Trophoblast cell (in vitro differentiated cells and primary cell): ENCODE measurements around the gene MYO16.
"Not testable (repeated sequence)": the region's sequence is repeated elsewhere in the genome, so short reads cannot be mapped to it uniquely, and the experiment has no call there.

ENCODE experiments used
- DNase-seq, 2 donors: peaks; one replicate each; pipeline ENCODE4 v3.0.0-alpha.2; 2016
- H2AFZ ChIP-seq: 2 replicates; pipeline ENCODE4 v1.6.1; 2013; ENCODE audit warnings: low read length, moderate library complexity, mild to moderate bottlenecking; ENCODE audit not compliant: insufficient read depth, poor library complexity
- H2AK5ac ChIP-seq: 2 replicates; pipeline ENCODE4 v1.6.1; 2013; ENCODE audit warnings: mild to moderate bottlenecking, low read length
- H2BK120ac ChIP-seq: 2 replicates; pipeline ENCODE4 v1.6.1; 2013; ENCODE audit warnings: low read length, mild to moderate bottlenecking, moderate library complexity; ENCODE audit not compliant: insufficient read depth, poor library complexity
- H2BK12ac ChIP-seq: 2 replicates; pipeline ENCODE4 v1.6.1; 2013; ENCODE audit warnings: mild to moderate bottlenecking, low read length, moderate library complexity
- H2BK5ac ChIP-seq: 2 replicates; pipeline ENCODE4 v1.6.1; 2013; ENCODE audit warnings: low read length, low read depth, moderate library complexity, mild to moderate bottlenecking; ENCODE audit not compliant: poor library complexity
- H3K14ac ChIP-seq: 2 replicates; pipeline ENCODE4 v1.6.1; 2013; ENCODE audit warnings: mild to moderate bottlenecking, low read length
- H3K18ac ChIP-seq: 2 replicates; pipeline ENCODE4 v1.6.1; 2013; ENCODE audit warnings: mild to moderate bottlenecking, low read length
- H3K23ac ChIP-seq: 2 replicates; pipeline ENCODE4 v1.6.1; 2013; ENCODE audit warnings: low read length
- H3K27ac ChIP-seq: 2 replicates; pipeline ENCODE4 v1.5.1; 2013; ENCODE audit warnings: low read depth, mild to moderate bottlenecking, inconsistent platforms, low read length, moderate library complexity
- H3K27me3 ChIP-seq: 2 replicates; pipeline ENCODE4 v1.6.1; 2013; ENCODE audit warnings: inconsistent platforms, mild to moderate bottlenecking, low read length, moderate library complexity; ENCODE audit not compliant: insufficient read depth
- H3K36me3 ChIP-seq, 2 experiments: 1 replicate in 1 of 2; 2 replicates in 1 of 2; pipeline ENCODE4 v1.6.1; 2013; ENCODE audit warnings: low read length in 2 of 2, mild to moderate bottlenecking in 2 of 2, moderate library complexity in 1 of 2; ENCODE audit not compliant: insufficient read depth in 2 of 2, control insufficient read depth in 1 of 2
- H3K4ac ChIP-seq: 2 replicates; pipeline ENCODE4 v1.6.1; 2013; ENCODE audit warnings: low read depth, mild to moderate bottlenecking, low read length, moderate library complexity
- H3K4me1 ChIP-seq, 2 experiments: 1 replicate in 1 of 2; 2 replicates in 1 of 2; pipeline ENCODE4 v1.6.1; 2013; ENCODE audit warnings: low read length in 2 of 2, mild to moderate bottlenecking in 2 of 2, moderate library complexity in 1 of 2; ENCODE audit not compliant: insufficient read depth in 2 of 2, control insufficient read depth in 1 of 2
- H3K4me2 ChIP-seq: 2 replicates; pipeline ENCODE4 v1.6.1; 2013; ENCODE audit warnings: inconsistent platforms, mild to moderate bottlenecking, low read length, moderate library complexity
- H3K4me3 ChIP-seq: 2 replicates; pipeline ENCODE4 v1.5.1; 2013; ENCODE audit warnings: mild to moderate bottlenecking, low read depth, low read length, inconsistent platforms
- H3K79me1 ChIP-seq: one replicate; pipeline ENCODE4 v1.6.1; 2013; ENCODE audit warnings: low read length
- H3K79me2 ChIP-seq: 2 replicates; pipeline ENCODE4 v1.6.1; 2013; ENCODE audit warnings: low read length, mild to moderate bottlenecking; ENCODE audit not compliant: control insufficient read depth, insufficient read depth, poor library complexity
- H3K9ac ChIP-seq: 2 replicates; pipeline ENCODE4 v1.6.1; 2013; ENCODE audit warnings: mild to moderate bottlenecking, low read length
- H3K9me3 ChIP-seq: 2 replicates; pipeline ENCODE4 v1.6.1; 2013; ENCODE audit warnings: low read depth, mild to moderate bottlenecking, control low read depth, inconsistent platforms, low read length; ENCODE audit not compliant: insufficient read depth
- H4K12ac ChIP-seq: 2 replicates; pipeline ENCODE4 v1.6.1; 2013; ENCODE audit warnings: low read depth, mild to moderate bottlenecking, low read length, moderate library complexity
- H4K8ac ChIP-seq: 2 replicates; pipeline ENCODE4 v1.6.1; 2013; ENCODE audit warnings: low read depth, mild to moderate bottlenecking, low read length, moderate library complexity
- H4K91ac ChIP-seq: one replicate; pipeline ENCODE4 v1.6.1; 2013; ENCODE audit warnings: low read depth, mild to moderate bottlenecking, low read length, moderate library complexity
- WGBS: extraction: QIAGEN DNeasy Blood & Tissue Kit; methylation state at CpG from one replicate; pipeline ENCODE4 v1.1.7; 2013; ENCODE audit warnings: missing lambda C conversion rate; ENCODE audit not compliant: insufficient read length, insufficient coverage; ENCODE audit errors: extremely low coverage; 5-methylcytosine and 5-hydroxymethylcytosine counted together

Gene MYO16

GRCh38 chr13:109088624-109088917 is 459.2 kb downstream of the MYO16 start:
- DNase-seq = no peak
- H3K27me3 ChIP-seq = no peaks in the 10 kb centered on the region
- no peak overlapping the region for H3K4me3 ChIP-seq
- H2BK120ac ChIP-seq = no peak overlapping the region
- no peak overlapping the region for H4K91ac ChIP-seq
- H2AFZ ChIP-seq = no peak overlapping the region
- H4K12ac ChIP-seq = no peak overlapping the region
- no peaks in the 10 kb centered on the region for H3K36me3 ChIP-seq
- H3K4me1 ChIP-seq = no peaks in the 10 kb centered on the region
- no peak overlapping the region for H2AK5ac ChIP-seq
- H3K18ac ChIP-seq = no peak overlapping the region
- no peak overlapping the region for H3K14ac ChIP-seq
- H3K9ac ChIP-seq = no peak overlapping the region
- H3K23ac ChIP-seq = no peak overlapping the region
- no peaks in the 10 kb centered on the region for H3K79me1 ChIP-seq
- no peak overlapping the region for H3K27ac ChIP-seq
- peaks cover 2% of the 10 kb centered on the region for H3K9me3 ChIP-seq
- no peak overlapping the region for H2BK12ac ChIP-seq
- WGBS = no CpG with 5 or more reads among the region's 22 CpGs
- H3K4me2 ChIP-seq = no peak overlapping the region
- H3K4ac ChIP-seq = no peak overlapping the region
- H3K79me2 ChIP-seq = no peaks in the 10 kb centered on the region
- H4K8ac ChIP-seq = no peak overlapping the region
- H2BK5ac ChIP-seq = no peak overlapping the region

- Histone ChIP-seq H3K23ac (no peak overlapping the region), H3K4me3 (no peak overlapping the region), H3K27me3 (no peaks in the 10 kb centered on the region), H3K9me3 (peaks cover 2% of the 10 kb centered on the region), H3K79me2 (no peaks in the 10 kb centered on the region), H3K4me2 (no peak overlapping the region), H3K36me3 (no peaks in the 10 kb centered on the region), H2AK5ac (no peak overlapping the region), H2BK12ac (no peak overlapping the region), H2BK5ac (no peak overlapping the region), H2BK120ac (no peak overlapping the region), H2AFZ (no peak overlapping the region), H3K18ac (no peak overlapping the region), H3K27ac (no peak overlapping the region), H3K79me1 (no peaks in the 10 kb centered on the region), H4K12ac (no peak overlapping the region), H3K9ac (no peak overlapping the region), H3K14ac (no peak overlapping the region), H4K8ac (no peak overlapping the region), H3K4ac (no peak overlapping the region), H4K91ac (no peak overlapping the region), H3K4me1 (peaks cover 0 to 5% of the 10 kb centered on the region in 2 experiments)
- no CpG with 5 or more reads among the region's 5 CpGs for WGBS
- no peak for DNase-seq
Measured at GRCh38 chr13:109090796-109091195, 461.4 kb downstream of the MYO16 start.

- Histone ChIP-seq H3K4ac (no peak overlapping the region), H3K9ac (peak overlapping the region; percentile 35), H2AK5ac (no peak overlapping the region), H4K12ac (no peak overlapping the region), H3K4me1 (peaks cover 0 to 5% of the 10 kb centered on the region in 2 experiments), H3K27me3 (no peaks in the 10 kb centered on the region), H2BK5ac (no peak overlapping the region), H3K4me3 (no peak overlapping the region), H3K9me3 (peaks cover 2% of the 10 kb centered on the region), H4K8ac (no peak overlapping the region), H3K4me2 (no peak overlapping the region), H3K18ac (no peak overlapping the region), H2AFZ (no peak overlapping the region), H3K36me3 (no peaks in the 10 kb centered on the region), H3K79me1 (no peaks in the 10 kb centered on the region), H3K23ac (no peak overlapping the region), H3K79me2 (no peaks in the 10 kb centered on the region), H3K27ac (no peak overlapping the region), H2BK12ac (no peak overlapping the region), H2BK120ac (no peak overlapping the region), H4K91ac (no peak overlapping the region), H3K14ac (no peak overlapping the region)
- WGBS = no CpG with 5 or more reads among the region's 7 CpGs
- DNase-seq = no peak
Measured at GRCh38 chr13:109091249-109091648, 461.8 kb downstream of the MYO16 start.

GRCh38 chr13:109092186-109092585 is 462.8 kb downstream of the MYO16 start:
- not testable (repeated sequence) for H2BK5ac ChIP-seq, H3K18ac ChIP-seq

More at GRCh38 chr13:109092186-109092585, 462.8 kb downstream of the MYO16 start:
- H3K27ac ChIP-seq, H3K27me3 ChIP-seq, H2BK120ac ChIP-seq, H3K4ac ChIP-seq, H2AK5ac ChIP-seq, DNase-seq, H3K79me1 ChIP-seq, H3K23ac ChIP-seq, H3K9me3 ChIP-seq, H3K79me2 ChIP-seq, H3K4me1 ChIP-seq, H4K12ac ChIP-seq, H4K8ac ChIP-seq, H3K4me2 ChIP-seq, H3K9ac ChIP-seq, H3K36me3 ChIP-seq, H4K91ac ChIP-seq, H3K4me3 ChIP-seq, H3K14ac ChIP-seq, H2BK12ac ChIP-seq, H2AFZ ChIP-seq: not testable (repeated sequence)
- WGBS = no CpG with 5 or more reads among the region's 3 CpGs
